Activated CD4-positive, alpha-beta T cell treated with anti-CD3 and anti-CD28 coated beads, Interleukin-2, Interleukin-4, amounts not matched to agents 100 ng/mL and 50 ng/mL, durations not matched to agents 16 hours and 8 hours (primary cell): Measurements from ENCODE around the gene SET.
A peak's percentile ranks its signal among the peaks of the same experiment; 100 is the strongest.
"Not testable (repeated sequence)": the region's sequence is repeated elsewhere in the genome, so short reads cannot be mapped to it uniquely, and the experiment has no call there.

ENCODE experiments used
- DNase-seq: peaks from one replicate; pipeline ENCODE4 v3.0.0-alpha.2; 2020; ENCODE audit warnings: low spot score

The SET gene

GRCh38 chr9:128687453-128687852 lies 1.6 kb upstream of the SET start:
- no peak for DNase-seq

- DNase-seq = no peak
These were observed 312 bp downstream of the SET start for GRCh38 chr9:128689293-128689774.

DNA sequence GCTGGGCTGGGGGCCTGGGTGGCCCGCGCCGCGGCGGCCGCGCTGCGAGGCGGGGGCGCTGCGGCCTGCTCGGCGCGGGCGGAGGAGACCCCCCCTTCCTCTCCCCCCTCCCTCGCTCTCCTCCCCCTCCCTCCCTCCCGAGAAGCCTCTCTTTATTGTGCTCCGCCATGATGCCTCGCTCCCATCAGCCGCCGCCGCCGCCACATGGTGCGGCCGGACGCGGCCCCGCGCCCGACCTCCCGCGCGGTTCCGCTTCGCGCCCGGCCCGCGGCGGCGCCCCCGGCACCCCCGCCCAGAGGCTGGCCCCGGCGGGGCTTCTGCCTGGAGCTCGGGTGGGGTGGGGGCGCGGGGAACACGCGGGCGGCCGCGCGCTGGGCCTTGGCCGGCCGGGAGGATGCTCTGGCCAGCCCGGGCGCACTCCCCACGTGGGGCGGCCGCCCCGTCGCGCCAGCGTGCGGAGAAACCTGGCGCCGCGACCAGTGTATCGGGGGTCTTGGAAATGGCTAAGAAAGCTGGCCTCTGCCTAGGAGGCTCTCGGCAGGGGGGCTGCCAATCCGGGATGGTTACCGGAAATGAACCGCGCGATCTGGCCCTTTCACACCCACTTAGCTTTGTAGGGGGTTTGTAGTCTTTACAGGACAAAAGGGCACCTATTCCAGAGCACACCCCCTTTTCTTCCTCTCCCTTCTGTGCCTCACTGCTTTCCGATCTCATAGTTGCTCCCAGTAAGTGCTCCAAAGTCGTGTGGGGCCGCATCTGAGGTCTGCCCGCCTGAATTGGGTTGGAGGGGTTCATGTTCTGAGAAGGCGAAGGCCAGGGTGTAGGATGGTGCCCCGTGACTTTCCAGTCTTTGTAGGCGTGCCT lies 1.0 kb downstream of the SET start:
- peak; percentile 43 for DNase-seq

GRCh38 chr9:128690684-128691034 lies 1.6 kb downstream of the SET start:
- DNase-seq = no peak

DNA sequence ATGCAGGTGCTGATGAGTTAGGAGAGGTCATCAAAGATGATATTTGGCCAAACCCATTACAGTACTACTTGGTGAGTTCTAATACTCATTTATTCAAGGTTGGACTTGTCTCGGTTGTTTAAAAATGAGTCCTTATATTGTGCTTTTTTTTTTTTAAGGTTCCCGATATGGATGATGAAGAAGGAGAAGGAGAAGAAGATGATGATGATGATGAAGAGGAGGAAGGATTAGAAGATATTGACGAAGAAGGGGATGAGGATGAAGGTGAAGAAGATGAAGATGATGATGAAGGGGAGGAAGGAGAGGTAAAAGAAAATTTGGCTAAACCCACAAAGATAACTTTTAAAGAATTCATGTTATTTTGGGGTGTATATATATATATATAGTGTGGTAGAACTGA lies 4.7 kb downstream of the SET start:
- DNase-seq = not testable (repeated sequence)

- DNase-seq = no peak
These were observed 5.3 kb downstream of the SET start for GRCh38 chr9:128694344-128694743.

DNA sequence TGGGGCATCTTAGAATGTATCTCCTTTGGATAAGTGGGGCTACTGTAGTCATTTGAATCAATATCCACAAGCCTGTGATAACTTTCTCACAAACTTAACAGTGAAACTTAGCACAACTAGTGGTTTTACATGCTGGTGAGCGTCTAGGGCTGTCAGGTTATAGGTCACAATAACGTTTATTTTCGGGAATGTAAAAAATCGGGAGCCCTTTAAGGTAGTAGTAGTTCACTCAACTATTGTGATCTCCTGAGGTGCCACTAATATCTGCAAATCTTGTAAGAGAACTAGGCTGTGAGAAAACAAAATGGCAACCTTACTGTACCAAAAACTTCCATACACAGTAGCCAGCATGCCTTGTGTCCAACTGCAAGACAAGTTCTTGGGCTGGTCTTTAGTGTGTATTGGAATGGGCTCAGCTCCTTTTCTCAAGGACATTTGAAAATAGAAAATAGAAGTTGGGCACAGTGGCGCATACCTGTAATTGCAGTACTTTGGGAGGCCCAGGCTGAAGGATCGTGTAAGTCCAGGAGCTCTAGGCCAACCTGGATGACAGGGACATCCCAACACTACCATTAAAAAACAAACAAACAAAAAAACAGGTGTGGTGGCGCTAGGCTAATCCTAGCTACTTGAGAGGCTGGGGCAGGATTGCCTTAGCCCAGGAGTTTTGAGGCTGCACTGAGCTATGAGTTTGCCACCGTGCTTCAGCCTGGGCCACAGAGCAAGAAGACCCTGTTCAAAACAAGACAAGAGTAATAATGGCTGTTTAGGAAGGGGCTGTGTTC lies 8.1 kb downstream of the SET start:
- no peak for DNase-seq

- DNase-seq = not testable (repeated sequence)
These were observed 10.2 kb downstream of the SET start for GRCh38 chr9:128699096-128699795.

DNA sequence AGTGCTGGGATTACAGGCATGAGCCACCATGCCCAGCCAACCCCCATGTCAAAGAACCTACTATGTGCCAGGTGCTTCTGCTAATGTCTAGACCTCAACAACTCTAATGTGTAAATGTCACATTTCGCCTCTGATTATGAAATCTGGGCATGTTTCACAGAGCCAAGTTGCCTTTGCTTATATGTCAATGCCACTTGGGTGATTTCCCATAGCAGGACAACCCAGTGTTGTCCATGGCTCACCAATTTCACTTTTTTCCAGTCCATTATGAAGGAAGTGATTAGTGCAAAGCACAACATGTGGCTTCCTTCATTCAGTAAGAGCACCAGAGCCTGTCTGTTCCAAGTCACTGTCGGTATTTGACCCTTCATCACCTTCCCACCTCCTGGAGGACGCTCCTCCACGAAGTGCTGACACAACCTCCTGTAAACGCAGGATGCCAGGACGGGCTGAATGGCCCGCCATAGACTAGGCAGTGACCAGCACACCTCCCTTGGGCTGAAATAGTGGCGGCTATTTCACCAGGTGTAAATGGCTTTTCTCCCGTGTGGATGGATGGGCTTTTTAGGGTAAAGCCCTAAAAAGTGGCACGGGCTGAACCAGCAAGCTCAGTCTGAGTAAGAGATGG lies 12.3 kb downstream of the SET start:
- no peak for DNase-seq

GRCh38 chr9:128702445-128702948 lies 13.5 kb downstream of the SET start, which contains the start of gene PKN3:
Gene PKN3, plus strand, starts transcription at chr9:128702503. Its CDS starts 413 bp downstream, at chr9:128702916.
- DNase-seq = peak; percentile 88

DNA sequence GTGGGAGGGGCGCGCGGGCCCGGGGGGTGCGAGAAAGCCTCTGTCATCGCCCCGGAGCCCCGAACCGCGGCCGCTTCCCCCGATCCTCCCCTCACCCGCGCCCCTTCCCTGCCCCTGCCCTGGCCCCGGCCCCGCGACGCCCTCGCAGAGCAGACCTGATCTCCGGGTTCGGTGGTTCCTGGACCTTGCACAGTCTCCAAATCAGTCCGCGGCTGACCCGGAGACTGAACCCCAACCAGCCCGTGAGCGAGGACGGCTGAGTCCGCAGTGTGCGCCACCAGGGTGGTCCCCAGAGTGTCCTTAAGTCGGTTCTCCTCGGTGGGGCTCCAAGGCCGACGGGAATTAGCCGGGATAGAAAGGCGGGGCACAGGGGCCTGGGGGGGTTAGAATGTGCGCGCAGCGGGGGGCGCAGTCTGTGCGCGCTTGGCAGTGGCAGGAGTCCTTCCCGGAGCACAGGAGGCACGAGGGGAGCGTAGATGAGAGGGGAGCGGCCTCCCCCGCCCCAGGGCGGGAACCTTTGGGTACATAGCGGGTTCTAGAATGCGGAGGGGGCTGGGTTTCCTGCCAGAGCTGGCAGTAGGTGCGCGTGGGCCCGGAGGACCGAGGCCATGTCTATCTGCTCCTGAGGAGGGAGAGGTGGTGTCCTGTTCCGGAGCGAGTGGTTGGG lies 14.1 kb downstream of the SET start:
- peak; percentile 28 for DNase-seq

DNA sequence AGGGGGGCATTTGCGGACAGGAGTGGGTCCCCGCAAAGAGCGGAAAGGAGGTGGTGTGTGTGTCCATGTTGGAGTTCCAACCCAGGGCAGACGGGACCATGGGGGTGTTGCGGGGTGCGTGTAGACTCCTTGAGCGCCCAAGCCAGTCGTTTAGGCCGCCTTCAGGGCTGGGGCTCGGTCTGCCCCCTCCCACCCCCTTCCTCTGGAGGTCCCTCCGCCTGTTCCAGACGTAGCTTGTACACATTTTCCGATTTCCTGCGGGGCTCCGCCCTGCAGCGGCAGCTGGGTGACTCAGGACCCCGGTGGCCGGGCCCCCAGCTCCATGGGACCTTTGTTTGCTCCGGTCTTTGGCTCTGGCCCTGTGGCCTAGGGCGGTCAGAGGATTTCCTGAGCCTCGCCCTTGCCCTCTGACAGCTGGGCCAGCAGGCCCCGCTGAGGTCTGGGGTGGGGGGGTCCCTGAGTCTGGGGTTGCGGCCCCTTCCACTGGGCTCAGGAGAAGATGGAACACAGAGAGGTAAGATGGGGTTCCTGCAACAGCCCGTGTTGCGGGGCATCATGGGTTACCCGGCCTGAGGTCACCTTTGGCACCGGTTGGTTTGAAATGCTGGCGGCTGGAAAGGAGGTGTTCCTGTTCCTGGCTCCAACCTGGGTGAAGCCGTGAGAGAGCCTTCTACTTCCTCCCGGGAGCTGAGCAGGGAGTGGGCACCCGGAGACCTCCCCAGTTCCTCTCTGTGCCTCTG lies 14.8 kb downstream of the SET start:
- DNase-seq = no peak

- DNase-seq = no peak
These were observed 15.3 kb downstream of the SET start for GRCh38 chr9:128704356-128704670.

DNA sequence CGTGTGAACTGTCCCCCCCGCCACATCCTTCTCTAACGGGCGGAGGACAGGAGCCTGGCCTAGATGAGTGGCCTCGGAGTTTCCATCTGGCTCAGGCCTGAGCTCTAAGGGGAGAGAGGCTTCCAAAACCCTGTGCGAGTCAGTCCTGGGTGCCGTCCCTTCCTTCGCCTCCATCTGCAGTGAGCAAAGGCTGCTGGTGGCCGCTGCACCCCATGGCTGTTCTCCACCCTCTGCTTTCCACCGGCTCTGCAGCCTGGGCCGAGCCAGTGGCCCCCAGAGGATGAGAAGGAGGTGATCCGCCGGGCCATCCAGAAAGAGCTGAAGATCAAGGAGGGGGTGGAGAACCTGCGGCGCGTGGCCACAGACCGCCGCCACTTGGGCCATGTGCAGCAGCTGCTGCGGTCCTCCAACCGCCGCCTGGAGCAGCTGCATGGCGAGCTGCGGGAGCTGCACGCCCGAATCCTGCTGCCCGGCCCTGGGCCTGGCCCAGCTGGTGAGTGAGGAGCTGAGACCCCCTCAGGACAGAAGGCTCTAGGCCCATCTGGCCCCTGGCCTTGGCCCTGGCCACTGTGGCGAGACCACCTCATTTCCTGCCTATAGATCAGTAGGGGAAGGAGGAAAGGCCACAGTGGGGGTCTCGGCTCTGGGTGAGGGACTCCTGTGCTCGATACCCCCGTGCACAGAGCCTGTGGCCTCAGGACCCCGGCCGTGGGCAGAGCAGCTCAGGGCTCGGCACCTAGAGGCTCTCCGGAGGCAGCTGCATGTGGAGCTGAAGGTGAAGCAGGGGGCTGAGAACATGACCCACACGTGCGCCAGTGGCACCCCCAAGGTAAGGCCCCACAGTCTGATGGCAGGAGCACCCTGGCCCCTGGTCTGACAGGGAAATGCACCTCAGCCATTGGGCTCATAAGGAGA lies 16.3 kb downstream of the SET start:
- no peak for DNase-seq

- DNase-seq = no peak
These were observed 17.0 kb downstream of the SET start for GRCh38 chr9:128706045-128706444.

GRCh38 chr9:128706671-128707381 lies 17.8 kb downstream of the SET start:
- DNase-seq = no peak

DNA sequence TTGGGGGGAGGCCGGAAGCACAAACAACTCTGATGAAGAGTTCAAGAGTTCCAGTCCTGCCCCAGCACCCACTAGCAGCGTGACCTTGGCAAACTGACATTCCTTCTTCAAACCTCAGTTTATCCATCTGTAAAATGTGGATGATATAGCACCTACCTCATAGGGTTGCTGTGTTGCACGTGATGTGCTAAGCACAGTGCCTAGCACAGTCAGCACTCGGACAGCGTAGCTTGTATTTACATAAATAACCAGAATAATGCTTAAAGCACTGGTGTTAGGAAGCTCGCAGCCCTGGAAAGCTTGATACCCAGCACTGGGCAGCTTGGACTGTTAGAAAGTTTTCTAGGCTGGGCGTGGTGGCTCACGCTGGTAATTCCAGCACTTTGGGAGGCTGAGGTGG lies 18.4 kb downstream of the SET start:
- DNase-seq = no peak

DNA sequence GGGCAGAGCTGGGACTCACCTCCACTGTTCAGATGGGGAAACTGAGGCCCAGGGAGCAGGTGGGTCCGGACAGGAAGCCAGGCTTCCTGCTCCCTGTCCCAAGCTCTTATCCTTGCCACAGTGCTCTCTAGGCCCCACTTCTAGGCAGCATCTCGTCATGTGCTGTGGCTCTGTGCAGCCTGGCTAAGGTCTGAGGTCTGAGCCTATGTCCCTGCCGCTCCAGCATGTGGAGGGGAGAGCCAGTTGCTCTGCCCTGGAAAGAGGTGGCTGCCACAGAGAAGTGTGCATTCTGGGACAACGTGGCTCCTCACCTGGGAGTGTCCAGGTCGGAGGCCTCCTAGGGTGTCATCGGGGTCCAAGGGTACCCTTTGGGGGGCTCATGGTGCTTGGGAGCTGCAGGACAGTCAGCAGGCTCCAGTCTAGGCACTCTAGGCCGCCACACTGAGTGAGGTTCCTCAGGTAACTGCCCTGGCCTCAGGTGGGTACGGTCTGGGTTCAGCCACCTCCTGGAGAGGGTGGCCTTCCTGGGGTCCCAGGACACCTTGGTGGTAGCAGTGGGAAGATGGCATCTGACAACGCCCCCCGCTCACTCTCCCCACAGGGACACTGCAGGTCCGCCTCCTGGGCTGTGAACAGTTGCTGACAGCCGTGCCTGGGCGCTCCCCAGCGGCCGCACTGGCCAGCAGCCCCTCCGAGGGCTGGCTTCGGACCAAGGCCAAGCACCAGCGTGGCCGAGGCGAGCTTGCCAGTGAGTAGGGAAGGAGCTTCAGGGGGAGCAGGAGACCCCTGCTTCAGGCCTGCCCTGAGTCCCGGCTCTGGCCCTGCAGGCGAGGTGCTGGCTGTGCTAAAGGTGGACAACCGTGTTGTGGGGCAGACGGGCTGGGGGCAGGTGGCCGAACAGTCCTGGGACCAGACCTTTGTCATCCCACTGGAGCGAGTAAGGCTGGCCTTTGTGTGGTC lies 23.7 kb downstream of the SET start:
- DNase-seq = no peak
